B cell (primary cell): ENCODE results near the gene ELMO1. TPM values are rescaled to one million over a fixed set of nuclear protein-coding genes. Genes with fewer than 3 reads are reported as not detected.

Source experiments
- ATAC-seq: fragments of 200-7000 bp; cut with Tn5 transposase; one replicate; pipeline ENCODE4 v1.10.0; 2021; ENCODE audit warnings: low read depth, mild to moderate bottlenecking, moderate number of reproducible peaks, moderate library complexity
- CTCF ChIA-PET: fragments of 350-600 bp; sonication (Branson Sonifier 250); formaldehyde crosslinking; loops from one replicate; lab custom pipeline; 2021; ENCODE audit warnings: antibody characterized with exemption, inconsistent platforms; lab: Charles Lee
- POLR2A ChIA-PET: fragments of 350-600 bp; sonication (Branson Sonifier 250); formaldehyde crosslinking; loops from one replicate; lab custom pipeline; 2021; ENCODE audit warnings: antibody characterized with exemption; lab: Charles Lee
- DNase-seq: peaks from one replicate; pipeline ENCODE4 v3.0.0; 2013
- H2AFZ ChIP-seq: 2 replicates; pipeline ENCODE4 v1.6.1; 2012; ENCODE audit warnings: mild to moderate bottlenecking, low read depth, low read length; ENCODE audit not compliant: insufficient read depth, poor library complexity, severe bottlenecking
- H3K27ac ChIP-seq, 2 donors: 1 replicate in 1 of 2; 2 replicates in 1 of 2; pipeline ENCODE4 v1.5.1; 2012 to 2013; ENCODE audit warnings: low read length in 2 of 2, mild to moderate bottlenecking in 2 of 2, moderate library complexity in 1 of 2
- H3K27me3 ChIP-seq, 4 experiments: fragments of 200-600 bp in 1 of 4; sonication (generic) in 1 of 4; replicated peaks in 1 of 4; 1 replicate in 2 of 4; 2 replicates in 2 of 4; pipeline versions ENCODE4 v1.6.1 to v1.7.0; 2013 to 2016; ENCODE audit warnings: low read length in 3 of 4, mild to moderate bottlenecking in 2 of 4, mixed read lengths in 1 of 4, moderate library complexity in 1 of 4; ENCODE audit not compliant: insufficient read depth in 4 of 4, control insufficient read depth in 3 of 4; ENCODE audit errors: control extremely low read depth in 1 of 4
- H3K36me3 ChIP-seq, 2 experiments: replicated peaks in 1 of 2; 1 replicate in 1 of 2; 2 replicates in 1 of 2; pipeline versions ENCODE4 v1.6.1 to v1.7.1; 2013; ENCODE audit warnings: low read length in 1 of 2; ENCODE audit not compliant: insufficient read depth in 2 of 2, control insufficient read depth in 1 of 2; ENCODE audit errors: control extremely low read depth in 1 of 2, extremely low read depth in 1 of 2
- H3K4me1 ChIP-seq, 2 donors: fragments of 200-600 bp in 1 of 2; sonication (generic) in 1 of 2; 1 replicate in 1 of 2; 2 replicates in 1 of 2; pipeline versions ENCODE4 v1.5.1 to v1.6.1; 2013 to 2017; ENCODE audit warnings: low read length in 2 of 2; ENCODE audit not compliant: control insufficient read depth in 2 of 2, insufficient read depth in 2 of 2
- H3K4me2 ChIP-seq: replicated peaks from 2 replicates; pipeline ENCODE3; 2012; ENCODE audit warnings: mild to moderate bottlenecking, low read depth, low read length; ENCODE audit not compliant: poor library complexity, severe bottlenecking
- H3K4me3 ChIP-seq, 5 experiments: fragments of 200-600 bp in 1 of 5; sonication (generic) in 1 of 5; 1 replicate in 3 of 5; 2 replicates in 2 of 5; pipeline versions ENCODE4 v1.5.1 to v1.7.0; 2011 to 2016; ENCODE audit warnings: low read length in 4 of 5, mild to moderate bottlenecking in 4 of 5, low read depth in 2 of 5, control low read depth in 1 of 5, moderate library complexity in 1 of 5; ENCODE audit not compliant: insufficient read depth in 1 of 5; ENCODE audit errors: control extremely low read depth in 1 of 5, extremely low read depth in 1 of 5
- H3K79me2 ChIP-seq: fragments of 200-600 bp; sonication (generic); one replicate; pipeline ENCODE4 v1.6.0; 2016; ENCODE audit warnings: low read length; ENCODE audit not compliant: control insufficient read depth, insufficient read depth
- H3K9ac ChIP-seq: fragments of 200-600 bp; sonication (generic); 2 replicates; pipeline ENCODE4 v1.6.1; 2017; ENCODE audit warnings: mild to moderate bottlenecking, low read length, moderate library complexity
- H3K9me3 ChIP-seq, 3 donors: one replicate each; pipeline versions ENCODE4 v1.6.1 to v1.7.1; 2013; ENCODE audit warnings: low read length in 2 of 3; ENCODE audit not compliant: control insufficient read depth in 2 of 3, insufficient read depth in 1 of 3; ENCODE audit errors: control extremely low read depth in 1 of 3
- H4K20me1 ChIP-seq: 2 replicates; pipeline ENCODE4 v1.6.0; 2012; ENCODE audit warnings: mild to moderate bottlenecking, low read length; ENCODE audit not compliant: insufficient read depth, control insufficient read depth, poor library complexity, severe bottlenecking
- H3K27ac Mint-ChIP-seq: one replicate; pipeline ENCODE4 v1.8.0; 2021; ENCODE audit warnings: mixed read lengths
- H3K27me3 Mint-ChIP-seq: one replicate; pipeline ENCODE4 v1.8.0; 2021; ENCODE audit warnings: mixed read lengths
- H3K4me1 Mint-ChIP-seq: one replicate; pipeline ENCODE4 v1.8.0; 2021; ENCODE audit warnings: mixed read lengths
- H3K4me3 Mint-ChIP-seq: one replicate; pipeline ENCODE4 v1.8.0; 2021; ENCODE audit warnings: mixed read lengths
- H3K9me3 Mint-ChIP-seq: one replicate; pipeline ENCODE4 v1.8.0; 2022; ENCODE audit warnings: mixed read lengths; ENCODE audit not compliant: insufficient read depth
- EZH2 ChIP-seq: IDR thresholded peaks from 2 replicates; pipeline ENCODE4 v1.6.1; 2012; ENCODE audit warnings: borderline replicate concordance, low read depth, mild to moderate bottlenecking, moderate library complexity, low read length; ENCODE audit not compliant: insufficient read depth, poor library complexity, severe bottlenecking
- WGBS: methylation state at CpG from one replicate; pipeline ENCODE4 v1.1.5; 2013; ENCODE audit warnings: missing lambda C conversion rate; ENCODE audit not compliant: insufficient coverage; 5-methylcytosine and 5-hydroxymethylcytosine counted together
- intact Hi-C: fragments of 100-400 bp; cut with micrococcal nuclease; formaldehyde crosslinking; loops from one replicate; pipeline ENCODE4 v1.10.0; 2022
- polyA plus RNA-seq: library from polyadenylated mRNA; depleted of rRNA; stranded (reverse); fragments of >200 nt; gene quantifications from 2 replicates; pipeline ENCODE4 v1.2.3, GENCODE V29; 2012
- total RNA-seq, 2 donors: library from RNA; stranded (reverse); fragments of 120-200 nt in 1 of 2; gene quantifications; 1 replicate in 1 of 2; 2 replicates in 1 of 2; pipeline versions ENCODE4 v1.2.3 to v1.2.4, GENCODE V29; 2013 to 2022
- TF ChIP-seq, protein P1 (sequence below): fragments of 200-600 bp; IDR thresholded peaks from one replicate; pipeline ENCODE4 v1.8.0; 2022; ENCODE audit warnings: antibody characterized with exemption, mild to moderate bottlenecking

The ELMO1 gene
- total and polyA plus RNA-seq, 2 donors (not counting 1 experiment from before 2014, with no cell fraction given) = 44.7 to 177 TPM

DNA sequence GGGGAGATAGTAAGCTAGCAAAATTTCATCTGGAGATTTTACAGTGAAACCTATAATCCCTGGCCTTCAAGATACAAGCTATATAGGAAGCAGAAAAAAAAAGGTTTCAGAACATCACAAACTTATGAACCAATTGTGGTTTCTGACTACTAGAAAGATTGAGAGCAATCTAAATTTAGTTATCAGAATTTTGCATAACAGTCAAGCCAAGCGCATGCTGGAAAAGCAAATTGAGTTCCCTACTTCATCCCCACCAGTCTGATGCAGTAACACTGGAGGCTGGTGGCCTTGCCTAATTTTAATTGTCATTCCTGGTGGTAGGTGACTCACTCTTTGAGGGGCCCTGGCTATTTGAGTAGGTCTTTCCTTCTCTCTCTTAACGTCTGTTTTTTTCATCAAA is 46.3 kb upstream of the ELMO1 start:
- Histone ChIP-seq H4K20me1 (no peaks in the 10 kb centered on the region), H3K9me3 (peaks cover 0 to 8% (median 0%) of the 10 kb centered on the region in 3 donors), H3K79me2 (no peaks in the 10 kb centered on the region), H3K9ac (no peak overlapping the region), H2AFZ (no peak overlapping the region), H3K4me1 (no peaks in the 10 kb centered on the region), H3K4me3 (no peak overlapping the region), H3K4me2 (no peak overlapping the region), H3K27me3 (no peaks in the 10 kb centered on the region), H3K36me3 (no peaks in the 10 kb centered on the region), H3K27ac (no peak overlapping the region)
- ChIA-PET CTCF (interaction anchor here (1.0 to 8.2 kb wide), 21 partner anchors 10 to 338 kb away, joined by 3 to 119 read pairs (median 8); partner anchors contain the start of gene ELMO1), POLR2A (no interaction called here)
- H3K9me3 Mint-ChIP-seq = no peaks in the 10 kb centered on the region
- no peaks in the 10 kb centered on the region for H3K4me1 Mint-ChIP-seq
- H3K27ac Mint-ChIP-seq = no peak overlapping the region
- H3K4me3 Mint-ChIP-seq = no peak overlapping the region
- intact Hi-C loops = loop anchor here (1.0 to 5.0 kb wide), 5 partner anchors 46 to 287 kb away; partner anchors contain the start of gene ELMO1
- no peak for TF ChIP-seq EZH2
- TF ChIP-seq, protein P1, sequence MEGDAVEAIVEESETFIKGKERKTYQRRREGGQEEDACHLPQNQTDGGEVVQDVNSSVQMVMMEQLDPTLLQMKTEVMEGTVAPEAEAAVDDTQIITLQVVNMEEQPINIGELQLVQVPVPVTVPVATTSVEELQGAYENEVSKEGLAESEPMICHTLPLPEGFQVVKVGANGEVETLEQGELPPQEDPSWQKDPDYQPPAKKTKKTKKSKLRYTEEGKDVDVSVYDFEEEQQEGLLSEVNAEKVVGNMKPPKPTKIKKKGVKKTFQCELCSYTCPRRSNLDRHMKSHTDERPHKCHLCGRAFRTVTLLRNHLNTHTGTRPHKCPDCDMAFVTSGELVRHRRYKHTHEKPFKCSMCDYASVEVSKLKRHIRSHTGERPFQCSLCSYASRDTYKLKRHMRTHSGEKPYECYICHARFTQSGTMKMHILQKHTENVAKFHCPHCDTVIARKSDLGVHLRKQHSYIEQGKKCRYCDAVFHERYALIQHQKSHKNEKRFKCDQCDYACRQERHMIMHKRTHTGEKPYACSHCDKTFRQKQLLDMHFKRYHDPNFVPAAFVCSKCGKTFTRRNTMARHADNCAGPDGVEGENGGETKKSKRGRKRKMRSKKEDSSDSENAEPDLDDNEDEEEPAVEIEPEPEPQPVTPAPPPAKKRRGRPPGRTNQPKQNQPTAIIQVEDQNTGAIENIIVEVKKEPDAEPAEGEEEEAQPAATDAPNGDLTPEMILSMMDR = no peak
- DNase-seq (no peak), ATAC-seq (no peak)
- WGBS = 14% methylated on average over 1 of the region's 2 CpGs
- H3K27me3 Mint-ChIP-seq = no peaks in the 10 kb centered on the region

GRCh38 chr7:37493810-37494209 is 45.1 kb upstream of the ELMO1 start:
- ChIA-PET POLR2A (no interaction called here), CTCF (interaction anchor here (2.8 to 8.2 kb wide), 6 partner anchors 13 to 284 kb away, joined by 10 to 119 read pairs (median 52); no protein-coding TSS in a partner anchor)
- no peaks in the 10 kb centered on the region for H3K27me3 Mint-ChIP-seq
- Histone ChIP-seq H4K20me1 (no peaks in the 10 kb centered on the region), H3K4me1 (no peaks in the 10 kb centered on the region), H3K79me2 (no peaks in the 10 kb centered on the region), H3K9me3 (peaks cover 0 to 8% (median 0%) of the 10 kb centered on the region in 3 donors), H3K27me3 (no peaks in the 10 kb centered on the region), H3K4me3 (no peak overlapping the region), H2AFZ (no peak overlapping the region), H3K27ac (no peak overlapping the region), H3K4me2 (no peak overlapping the region), H3K9ac (no peak overlapping the region), H3K36me3 (no peaks in the 10 kb centered on the region)
- TF ChIP-seq, protein P1 = no peak
- TF ChIP-seq EZH2 = no peak
- no peaks in the 10 kb centered on the region for H3K9me3 Mint-ChIP-seq
- 94% methylated on average over 13 of the region's 13 CpGs for WGBS
- intact Hi-C loops = loop anchor here (2.0 kb wide), 1 partner anchor 45 kb away; the partner anchor contains the start of gene ELMO1
- no peak for ATAC-seq
- no peaks in the 10 kb centered on the region for H3K4me1 Mint-ChIP-seq
- DNase-seq = no peak
- H3K4me3 Mint-ChIP-seq = no peak overlapping the region
- H3K27ac Mint-ChIP-seq = no peak overlapping the region
